ENCODE measurements around the gene LRRC63.

Gene LRRC63

GRCh38 chr13:46313024-46313423 lies 101.3 kb downstream of the LRRC63 start:
- no peak for DNase-seq (ENCODE audit: low read depth in 2 of 2)

GRCh38 chr13:46313432-46314257 lies 101.9 kb downstream of the LRRC63 start:
- no peak for DNase-seq (ENCODE audit: low read depth in 2 of 2)

GRCh38 chr13:46314587-46314986 lies 102.9 kb downstream of the LRRC63 start:
- no peak for DNase-seq (ENCODE audit: low read depth in 2 of 2)

- DNase-seq (ENCODE audit: low read depth in 2 of 2): no peak
Observed at GRCh38 chr13:46315036-46315435, 103.3 kb downstream of the LRRC63 start.

GRCh38 chr13:46315491-46316075 lies 103.9 kb downstream of the LRRC63 start:
- DNase-seq (ENCODE audit: low read depth in 2 of 2): no peak

- DNase-seq (ENCODE audit: low read depth in 2 of 2): no peak
Observed at GRCh38 chr13:46317120-46317519, 105.4 kb downstream of the LRRC63 start.

GRCh38 chr13:46318986-46319385 lies 107.3 kb downstream of the LRRC63 start:
- no peak for DNase-seq (ENCODE audit: low read depth in 2 of 2)

- DNase-seq (ENCODE audit: low read depth in 2 of 2): no peak
Observed at GRCh38 chr13:46320406-46320805, 108.7 kb downstream of the LRRC63 start.

GRCh38 chr13:46320821-46321220 lies 109.1 kb downstream of the LRRC63 start:
- no peak for DNase-seq (ENCODE audit: low read depth in 2 of 2)

GRCh38 chr13:46321494-46322225 lies 109.9 kb downstream of the LRRC63 start:
- DNase-seq (ENCODE audit: low read depth in 2 of 2): peak; percentile 36 to 38

- no peak for DNase-seq (ENCODE audit: low read depth in 2 of 2)
Observed at GRCh38 chr13:46324976-46325375, 113.2 kb downstream of the LRRC63 start.

All from stimulated activated CD8-positive, alpha-beta memory T cell treated with anti-CD3 and anti-CD28 coated beads, Interleukin-15, amount 100 ng/mL, for 48 hours (primary cell).